A375 (cell line): Measurements from ENCODE around the gene SIGMAR1. TPM values are rescaled to one million over a fixed set of nuclear protein-coding genes. Genes with fewer than 3 reads are reported as not detected.

Experiments used
- small RNA-seq: library from RNA; depleted of rRNA; stranded (forward); fragments of <200 nt; gene quantifications from one replicate; pipeline ENCODE3, GENCODE V24; 2014
- total RNA-seq: library from RNA; depleted of rRNA; stranded (reverse); fragments of >200 nt; shearing (Covaris generic); gene quantifications from 2 replicates; pipeline ENCODE4 v1.2.3, GENCODE V29; 2014; rRNA removed

The SIGMAR1 gene
- 151 and 169 TPM in 2 replicates for total RNA-seq

GRCh38 chr9:34637356-34638137 lies at the start of gene SIGMAR1:
TSS of gene SIGMAR1 (minus strand) at chr9:34637787. CDS start at chr9:34637697, 90 bp downstream.

GRCh38 chr9:34662526-34663302 lies 25.1 kb upstream of the SIGMAR1 start, which contains the start of gene CCL27:
TSS of gene CCL27 (minus strand) at chr9:34662657. CDS start at chr9:34662633, 24 bp downstream.

GRCh38 chr9:34651876-34652601 lies 14.5 kb upstream of the SIGMAR1 start, which contains the start of gene IL11RA:
TSS of gene IL11RA (plus strand) at chr9:34652185. CDS start at chr9:34655218, 3,033 bp downstream.

GRCh38 chr9:34646211-34647083 lies 8.9 kb upstream of the SIGMAR1 start, which contains the start of gene GALT:
TSS of gene GALT (plus strand) at chr9:34646675. CDS start at chr9:34646705, 30 bp downstream.

GRCh38 chr9:34628656-34629490 lies 8.7 kb downstream of the SIGMAR1 start, which contains the start of gene ARID3C:
TSS of gene ARID3C (minus strand) at chr9:34629066. CDS start at chr9:34628014, 1,052 bp downstream.

GRCh38 chr9:34620061-34620994 lies 17.3 kb downstream of the SIGMAR1 start, which contains the start of gene DCTN3:
TSS of gene DCTN3 (minus strand) at chr9:34620495. CDS start at chr9:34620464, 31 bp downstream.

GRCh38 chr9:34611811-34612787 lies 25.5 kb downstream of the SIGMAR1 start, which contains the start of gene RPP25L:
TSS of gene RPP25L (minus strand) at chr9:34612097. CDS start at chr9:34611296, 801 bp downstream.

GRCh38 chr9:34589636-34590380 lies 47.8 kb downstream of the SIGMAR1 start, which contains the start of gene CNTFR:
TSS of gene CNTFR (minus strand) at chr9:34589724. CDS start at chr9:34568981, 20,743 bp downstream.

Small RNA genes within 50 kb of the gene (small RNA-seq; reads per million reads assigned to genes)
- gene CCL27 = not detected

Other genes with a start within 250 kb of the SIGMAR1 start
- gene FAM219A, start 179.2 kb downstream of the SIGMAR1 start, total RNA-seq = 9.7 and 9.8 TPM in 2 replicates
- gene DNAI1, start 179.0 kb downstream of the SIGMAR1 start, total RNA-seq = 0.11 TPM in 1 of 2 replicates, not detected in the other
- not detected in 2 replicates for gene ENHO, start 114.8 kb downstream of the SIGMAR1 start, total RNA-seq
- not detected in 2 replicates for gene CNTFR, start 48.1 kb downstream of the SIGMAR1 start, total RNA-seq
- gene RPP25L, start 25.7 kb downstream of the SIGMAR1 start, total RNA-seq = 33.3 TPM in 2 replicates
- 112 and 120 TPM in 2 replicates for gene DCTN3, start 17.3 kb downstream of the SIGMAR1 start, total RNA-seq
- gene ARID3C, start 8.7 kb downstream of the SIGMAR1 start, total RNA-seq = 0.11 TPM in 1 of 2 replicates, not detected in the other
- 24.6 and 32.5 TPM in 2 replicates for gene GALT, start 8.9 kb upstream of the SIGMAR1 start, total RNA-seq
- gene IL11RA, start 14.4 kb upstream of the SIGMAR1 start, total RNA-seq = 8.3 and 11.1 TPM in 2 replicates
- gene CCL27, start 24.9 kb upstream of the SIGMAR1 start, total RNA-seq = 0.23 and 0.50 TPM in 2 replicates
- not detected in 2 replicates for gene CCL19, start 53.5 kb upstream of the SIGMAR1 start, total RNA-seq
- not detected in 2 replicates for gene CCL21, start 72.3 kb upstream of the SIGMAR1 start, total RNA-seq